ENCODE measurements around the gene AGXT2.
A peak's percentile ranks its signal among the peaks of the same experiment; 100 is the strongest.
"Not testable (repeated sequence)": the region's sequence is repeated elsewhere in the genome, so short reads cannot be mapped to it uniquely, and the experiment has no call there.

AGXT2 gene

GRCh38 chr5:35012796-35013195 is 35.0 kb downstream of the AGXT2 start:
- no peak for DNase-seq (ENCODE audit: low read depth in 2 of 2)

- no peak for DNase-seq (ENCODE audit: low read depth in 2 of 2)
Measured at GRCh38 chr5:35012365-35012764, 35.4 kb downstream of the AGXT2 start.

- no peak for DNase-seq (ENCODE audit: low read depth in 2 of 2)
Measured at GRCh38 chr5:35010676-35011075, 37.1 kb downstream of the AGXT2 start.

GRCh38 chr5:35009657-35010056 is 38.1 kb downstream of the AGXT2 start:
- no peak for DNase-seq (ENCODE audit: low read depth in 2 of 2)

GRCh38 chr5:35009019-35009418 is 38.7 kb downstream of the AGXT2 start:
- DNase-seq (ENCODE audit: low read depth in 2 of 2) = no peak

GRCh38 chr5:35004771-35005170 is 43.0 kb downstream of the AGXT2 start:
- DNase-seq (ENCODE audit: low read depth in 2 of 2) = no peak

GRCh38 chr5:35004200-35004599 is 43.5 kb downstream of the AGXT2 start:
- DNase-seq (ENCODE audit: low read depth in 2 of 2) = no peak

GRCh38 chr5:35003018-35003957 is 44.5 kb downstream of the AGXT2 start:
- peak; percentile 11 to 50 for DNase-seq (ENCODE audit: low read depth in 2 of 2)

GRCh38 chr5:35002459-35002858 is 45.3 kb downstream of the AGXT2 start:
- no peak for DNase-seq (ENCODE audit: low read depth in 2 of 2)

- DNase-seq (ENCODE audit: low read depth in 2 of 2) = no peak
Measured at GRCh38 chr5:35001842-35002241, 45.9 kb downstream of the AGXT2 start.

GRCh38 chr5:34998058-34998789 is 49.5 kb downstream of the AGXT2 start:
- no peak for DNase-seq (ENCODE audit: low read depth in 2 of 2)

- DNase-seq (ENCODE audit: low read depth in 2 of 2) = no peak
Measured at GRCh38 chr5:34996261-34996660, 51.5 kb downstream of the AGXT2 start.

GRCh38 chr5:34993951-34994350 is 53.8 kb downstream of the AGXT2 start:
- DNase-seq (ENCODE audit: low read depth in 2 of 2) = no peak

GRCh38 chr5:34991486-34992238 is 56.1 kb downstream of the AGXT2 start:
- DNase-seq (ENCODE audit: low read depth in 2 of 2) = no peak

GRCh38 chr5:34986965-34987364 is 60.8 kb downstream of the AGXT2 start:
- no peak for DNase-seq (ENCODE audit: low read depth in 2 of 2)

GRCh38 chr5:34982823-34983222 is 64.9 kb downstream of the AGXT2 start:
- DNase-seq (ENCODE audit: low read depth in 2 of 2) = no peak

- no peak for DNase-seq (ENCODE audit: low read depth in 2 of 2)
Measured at GRCh38 chr5:34978681-34979080, 69.1 kb downstream of the AGXT2 start.

GRCh38 chr5:34977934-34978613 is 69.7 kb downstream of the AGXT2 start:
- DNase-seq (ENCODE audit: low read depth in 2 of 2) = no peak

- no peak for DNase-seq (ENCODE audit: low read depth in 2 of 2)
Measured at GRCh38 chr5:34976347-34976746, 71.4 kb downstream of the AGXT2 start.

- DNase-seq (ENCODE audit: low read depth in 2 of 2) = not testable (repeated sequence)
Measured at GRCh38 chr5:34971655-34972054, 76.1 kb downstream of the AGXT2 start.

- DNase-seq (ENCODE audit: low read depth in 2 of 2) = no peak
Measured at GRCh38 chr5:34970552-34970951, 77.2 kb downstream of the AGXT2 start.

- no peak for DNase-seq (ENCODE audit: low read depth in 2 of 2)
Measured at GRCh38 chr5:34968258-34968657, 79.5 kb downstream of the AGXT2 start.
